ENCODE data around the gene CTAGE6. TPM values are rescaled to one million over a fixed set of nuclear protein-coding genes. Genes with fewer than 3 reads are reported as not detected.
"Not testable (repeated sequence)": the region's sequence is repeated elsewhere in the genome, so short reads cannot be mapped to it uniquely, and the experiment has no call there.

The CTAGE6 gene
- total RNA-seq, 1 donor from 2014 or later: 0.06 TPM

DNA sequence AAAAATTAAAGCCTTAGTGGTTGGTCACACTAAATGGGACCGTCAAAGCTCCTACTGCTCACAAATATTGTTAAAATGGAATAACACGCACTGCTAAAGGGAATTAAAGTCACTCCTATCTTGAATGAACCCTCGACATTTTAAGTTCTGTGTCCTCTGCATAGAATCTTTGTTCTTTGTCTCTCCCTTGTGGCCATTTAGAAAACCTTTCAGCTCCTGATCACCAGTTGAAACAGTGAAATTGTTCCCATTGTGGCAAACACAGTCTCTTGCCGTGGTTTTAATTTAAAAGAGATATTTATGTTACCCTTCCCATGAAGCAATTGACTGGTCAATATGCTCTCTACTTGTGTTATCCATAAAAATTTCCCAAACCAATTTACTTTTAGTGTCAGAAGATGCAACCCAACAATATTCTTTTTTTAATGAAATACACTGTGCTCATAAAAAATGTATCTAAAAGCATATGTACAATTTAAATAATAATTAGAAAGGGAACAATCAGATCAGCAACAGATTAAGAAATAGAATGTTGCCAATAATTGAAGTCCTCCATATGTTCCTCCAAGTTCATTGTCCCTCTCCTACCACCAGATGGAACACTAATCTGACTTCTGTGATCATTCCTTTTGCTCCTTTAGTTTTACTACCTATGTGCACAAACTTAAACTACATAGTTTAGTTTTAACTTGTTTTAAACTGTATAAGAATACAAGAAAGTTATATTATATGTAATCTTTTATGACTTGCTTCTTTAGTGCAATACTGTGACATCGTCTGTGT lies 20.3 kb downstream of the CTAGE6 start:
- not testable (repeated sequence) for H3K4me3 ChIP-seq (ENCODE audit: low read depth, low read length)
- TF ChIP-seq, protein P1, sequence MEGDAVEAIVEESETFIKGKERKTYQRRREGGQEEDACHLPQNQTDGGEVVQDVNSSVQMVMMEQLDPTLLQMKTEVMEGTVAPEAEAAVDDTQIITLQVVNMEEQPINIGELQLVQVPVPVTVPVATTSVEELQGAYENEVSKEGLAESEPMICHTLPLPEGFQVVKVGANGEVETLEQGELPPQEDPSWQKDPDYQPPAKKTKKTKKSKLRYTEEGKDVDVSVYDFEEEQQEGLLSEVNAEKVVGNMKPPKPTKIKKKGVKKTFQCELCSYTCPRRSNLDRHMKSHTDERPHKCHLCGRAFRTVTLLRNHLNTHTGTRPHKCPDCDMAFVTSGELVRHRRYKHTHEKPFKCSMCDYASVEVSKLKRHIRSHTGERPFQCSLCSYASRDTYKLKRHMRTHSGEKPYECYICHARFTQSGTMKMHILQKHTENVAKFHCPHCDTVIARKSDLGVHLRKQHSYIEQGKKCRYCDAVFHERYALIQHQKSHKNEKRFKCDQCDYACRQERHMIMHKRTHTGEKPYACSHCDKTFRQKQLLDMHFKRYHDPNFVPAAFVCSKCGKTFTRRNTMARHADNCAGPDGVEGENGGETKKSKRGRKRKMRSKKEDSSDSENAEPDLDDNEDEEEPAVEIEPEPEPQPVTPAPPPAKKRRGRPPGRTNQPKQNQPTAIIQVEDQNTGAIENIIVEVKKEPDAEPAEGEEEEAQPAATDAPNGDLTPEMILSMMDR (conservative IDR thresholded peaks at IDR 0.05; ENCODE audit: low read depth, low read length): peak; percentile 67
- peak; percentile 16 for DNase-seq (ENCODE audit: low read depth)

DNA sequence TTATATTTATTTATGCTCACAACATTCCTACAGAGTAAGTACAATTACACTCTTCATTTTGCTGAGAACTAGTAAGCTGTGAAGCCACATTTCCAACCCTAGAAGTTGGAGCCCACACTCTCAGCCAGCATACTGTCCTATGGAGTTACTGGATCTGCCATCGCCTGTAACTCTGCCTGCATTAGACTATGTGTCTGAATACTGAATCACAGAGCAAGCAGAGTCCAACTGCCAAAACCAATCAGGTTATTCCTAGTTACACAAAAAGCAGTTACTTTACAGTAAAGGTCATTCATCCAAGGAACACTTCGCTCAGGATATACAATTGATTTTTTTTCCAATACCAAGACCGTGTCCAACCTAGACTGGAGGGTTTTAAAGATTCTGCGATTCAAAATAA lies 21.5 kb downstream of the CTAGE6 start:
- H3K4me3 ChIP-seq (ENCODE audit: low read depth, low read length): no peak overlapping the region
- no peak for DNase-seq (ENCODE audit: low read depth)
- TF ChIP-seq, protein P1 (conservative IDR thresholded peaks at IDR 0.05; ENCODE audit: low read depth, low read length): no peak

- no peak for DNase-seq (ENCODE audit: low read depth)
- H3K4me3 ChIP-seq (ENCODE audit: low read depth, low read length): no peak overlapping the region
- TF ChIP-seq, protein P1 (conservative IDR thresholded peaks at IDR 0.05; ENCODE audit: low read depth, low read length): no peak
These were observed 23.6 kb downstream of the CTAGE6 start for GRCh38 chr7:143733876-143734275.

GRCh38 chr7:143728333-143728862 lies 29.1 kb downstream of the CTAGE6 start:
- TF ChIP-seq, protein P1 (conservative IDR thresholded peaks at IDR 0.05; ENCODE audit: low read depth, low read length): no peak
- DNase-seq (ENCODE audit: low read depth): no peak

GRCh38 chr7:143727561-143727960 lies 29.9 kb downstream of the CTAGE6 start:
- DNase-seq (ENCODE audit: low read depth): not testable (repeated sequence)

More at GRCh38 chr7:143728333-143728862, 29.1 kb downstream of the CTAGE6 start:
- no peak overlapping the region for H3K4me3 ChIP-seq (ENCODE audit: low read depth, low read length)

DNA sequence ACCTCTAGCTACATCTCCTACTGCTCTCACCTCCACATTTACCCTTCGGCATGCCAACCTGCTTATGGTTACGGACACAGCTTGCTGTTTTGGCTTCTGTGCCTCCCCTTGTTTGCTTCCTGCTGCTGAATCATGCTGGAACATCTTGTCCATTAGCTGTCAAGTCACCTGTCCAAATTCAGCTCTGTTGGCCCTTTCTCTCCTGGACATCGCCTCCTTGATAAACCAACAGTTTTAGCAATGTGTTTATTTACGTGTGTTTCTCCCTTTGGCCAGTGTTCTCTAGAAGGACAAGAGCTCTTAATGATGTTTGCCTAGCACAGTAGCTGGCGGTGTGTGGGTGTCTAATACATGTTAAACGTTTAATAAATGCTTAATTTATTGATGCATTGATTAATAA lies 31.4 kb downstream of the CTAGE6 start:
- H3K4me3 ChIP-seq (ENCODE audit: low read depth, low read length); DNase-seq (ENCODE audit: low read depth): not testable (repeated sequence)

More at GRCh38 chr7:143727561-143727960, 29.9 kb downstream of the CTAGE6 start:
- not testable (repeated sequence) for H3K4me3 ChIP-seq (ENCODE audit: low read depth, low read length)

DNA sequence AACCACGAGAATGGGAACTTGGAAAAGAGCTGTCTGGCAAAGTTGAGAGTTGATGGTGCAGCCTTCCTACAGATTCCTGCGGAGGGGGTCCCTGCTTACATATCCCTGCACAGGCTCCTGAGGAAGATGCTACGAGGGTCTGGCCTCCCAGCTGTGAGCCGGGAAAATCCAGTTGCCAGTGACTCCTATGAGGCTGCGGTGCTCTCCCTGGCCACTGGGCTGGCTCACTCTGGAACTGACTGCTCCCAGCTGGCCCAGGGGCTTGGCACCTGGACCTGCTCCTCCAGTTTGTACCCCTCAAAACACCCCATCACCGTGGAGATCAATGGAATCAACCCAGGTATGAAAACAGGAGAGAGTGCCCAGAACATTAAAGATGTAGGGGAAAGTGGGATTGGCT lies 37.2 kb downstream of the CTAGE6 start:
- not testable (repeated sequence) for DNase-seq (ENCODE audit: low read depth)

DNA sequence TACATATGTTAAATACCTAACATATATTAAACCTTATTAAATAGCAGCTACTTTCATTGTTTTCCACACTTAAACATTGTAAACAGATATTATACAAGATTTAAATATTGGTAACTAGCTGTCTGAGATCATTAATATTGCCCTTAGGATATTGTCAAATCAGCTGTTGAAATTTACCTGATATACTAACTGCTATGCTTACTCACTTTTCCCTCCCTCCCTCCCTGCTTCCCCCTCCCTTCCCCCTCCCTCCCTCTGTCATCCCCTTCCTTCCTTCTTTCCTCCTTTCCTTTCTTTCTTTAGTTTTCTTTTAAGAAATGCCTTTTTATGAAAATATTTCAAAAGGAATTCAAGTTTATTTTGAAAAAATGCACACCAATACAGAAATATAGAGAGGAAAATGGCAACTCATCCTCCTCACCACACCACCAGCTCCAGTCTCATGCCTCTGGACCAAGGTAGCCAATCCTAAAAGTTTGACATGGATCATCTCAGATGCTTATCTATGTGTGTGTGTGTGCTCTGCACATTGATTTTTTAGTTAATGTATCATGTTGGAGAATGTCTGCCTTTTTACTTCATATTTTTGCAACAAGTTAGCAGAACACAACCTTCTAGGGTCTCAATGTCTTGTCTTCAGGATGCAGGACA lies 41.8 kb downstream of the CTAGE6 start:
- not testable (repeated sequence) for H3K4me3 ChIP-seq (ENCODE audit: low read depth, low read length); DNase-seq (ENCODE audit: low read depth)

More for the DNA sequence above, 37.2 kb downstream of the CTAGE6 start:
- H3K4me3 ChIP-seq (ENCODE audit: low read depth, low read length): not testable (repeated sequence)

- H3K4me3 ChIP-seq (ENCODE audit: low read depth, low read length); DNase-seq (ENCODE audit: low read depth): not testable (repeated sequence)
These were observed 42.7 kb downstream of the CTAGE6 start for GRCh38 chr7:143714581-143715454.

DNA sequence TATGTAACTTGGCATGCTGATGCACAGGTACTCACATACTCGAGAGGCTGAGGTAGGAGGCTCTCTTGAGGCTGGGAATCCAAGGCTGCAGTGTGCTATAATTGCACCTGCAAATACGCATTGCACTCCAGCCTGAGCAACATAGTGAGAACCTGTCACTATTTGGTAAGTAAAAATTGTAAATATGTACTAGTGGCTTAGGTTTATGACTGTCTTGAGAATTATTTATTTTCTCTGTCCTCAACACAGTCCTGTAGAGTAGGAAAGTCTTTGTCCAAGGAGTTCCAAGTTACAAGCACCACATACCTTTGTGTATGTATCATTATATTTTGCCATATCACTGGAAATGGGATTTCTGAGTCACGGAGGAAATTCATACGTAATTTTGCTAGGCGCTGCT lies 45.1 kb downstream of the CTAGE6 start:
- not testable (repeated sequence) for DNase-seq (ENCODE audit: low read depth); H3K4me3 ChIP-seq (ENCODE audit: low read depth, low read length)

- not testable (repeated sequence) for H3K4me3 ChIP-seq (ENCODE audit: low read depth, low read length)
These were observed 45.7 kb downstream of the CTAGE6 start for GRCh38 chr7:143711727-143712324.

GRCh38 chr7:143709895-143710294 lies 47.6 kb downstream of the CTAGE6 start:
- H3K4me3 ChIP-seq (ENCODE audit: low read depth, low read length); DNase-seq (ENCODE audit: low read depth): not testable (repeated sequence)

More at GRCh38 chr7:143711727-143712324, 45.7 kb downstream of the CTAGE6 start:
- DNase-seq (ENCODE audit: low read depth): not testable (repeated sequence)

Measured in epithelial cell of proximal tubule (primary cell).